ENCODE measurements around the gene EDRF1.

GRCh38 chr10:125785791-125786190 is 66.3 kb downstream of the EDRF1 start:
- TF ChIP-seq CTCF (IDR thresholded peaks at IDR 0.05) (no peak), POLR2A (IDR thresholded peaks at IDR 0.05; ENCODE audit: low read depth) (no peak)

All from esophagus muscularis mucosa (tissue), 3 donors.